Astrocyte (in vitro differentiated cells and primary cell): ENCODE data around the gene SLC12A8.

Source experiments
- EZH2 ChIP-seq: IDR thresholded peaks from 2 replicates; pipeline ENCODE4 v1.6.1; 2012; ENCODE audit warnings: mild to moderate bottlenecking, low read length, inconsistent platforms; ENCODE audit not compliant: insufficient read depth
- TF ChIP-seq, protein P1 (sequence below): IDR thresholded peaks from 2 replicates; pipeline ENCODE4 v1.5.1; 2011; ENCODE audit warnings: low read depth, mild to moderate bottlenecking, inconsistent platforms, low read length, moderate library complexity; ENCODE audit not compliant: insufficient read depth

DNA sequence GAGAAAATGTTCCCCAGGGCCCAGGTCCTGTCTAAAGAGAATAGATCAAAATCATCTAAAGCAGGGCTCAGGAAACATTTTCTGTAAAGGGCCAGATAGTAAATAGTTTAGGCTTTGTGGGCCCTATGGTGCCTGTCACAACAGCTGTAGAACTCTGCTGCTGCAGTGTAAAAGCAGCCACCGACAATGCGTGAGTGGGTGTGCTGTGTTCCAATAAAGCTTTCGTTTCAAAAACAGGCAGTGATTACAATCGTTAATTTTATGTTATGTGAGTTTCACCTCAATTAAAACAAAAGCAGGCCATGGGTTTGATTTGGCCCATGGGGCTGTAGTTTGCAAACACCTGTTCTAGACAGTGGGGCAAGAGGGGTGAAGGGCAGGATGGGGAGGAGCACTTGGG is 144.3 kb downstream of the SLC12A8 start:
- no peak for TF ChIP-seq EZH2
- TF ChIP-seq, protein P1, sequence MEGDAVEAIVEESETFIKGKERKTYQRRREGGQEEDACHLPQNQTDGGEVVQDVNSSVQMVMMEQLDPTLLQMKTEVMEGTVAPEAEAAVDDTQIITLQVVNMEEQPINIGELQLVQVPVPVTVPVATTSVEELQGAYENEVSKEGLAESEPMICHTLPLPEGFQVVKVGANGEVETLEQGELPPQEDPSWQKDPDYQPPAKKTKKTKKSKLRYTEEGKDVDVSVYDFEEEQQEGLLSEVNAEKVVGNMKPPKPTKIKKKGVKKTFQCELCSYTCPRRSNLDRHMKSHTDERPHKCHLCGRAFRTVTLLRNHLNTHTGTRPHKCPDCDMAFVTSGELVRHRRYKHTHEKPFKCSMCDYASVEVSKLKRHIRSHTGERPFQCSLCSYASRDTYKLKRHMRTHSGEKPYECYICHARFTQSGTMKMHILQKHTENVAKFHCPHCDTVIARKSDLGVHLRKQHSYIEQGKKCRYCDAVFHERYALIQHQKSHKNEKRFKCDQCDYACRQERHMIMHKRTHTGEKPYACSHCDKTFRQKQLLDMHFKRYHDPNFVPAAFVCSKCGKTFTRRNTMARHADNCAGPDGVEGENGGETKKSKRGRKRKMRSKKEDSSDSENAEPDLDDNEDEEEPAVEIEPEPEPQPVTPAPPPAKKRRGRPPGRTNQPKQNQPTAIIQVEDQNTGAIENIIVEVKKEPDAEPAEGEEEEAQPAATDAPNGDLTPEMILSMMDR = no peak
